H1 (cell line): Measurements from ENCODE around the gene RABL6. TPM values are rescaled to one million over a fixed set of nuclear protein-coding genes. Genes with fewer than 3 reads are reported as not detected.

Experiments
- CTCF ChIA-PET: fragments of 300-600 bp; sonication (Branson Sonifier 250); formaldehyde crosslinking; loops from one replicate; lab custom pipeline; 2021; ENCODE audit not compliant: partially characterized antibody; lab: Charles Lee
- POLR2A ChIA-PET: fragments of 300-600 bp; sonication (Branson Sonifier 250); formaldehyde crosslinking; loops from one replicate; lab custom pipeline; 2021; ENCODE audit warnings: inconsistent platforms; ENCODE audit not compliant: partially characterized antibody; lab: Charles Lee
- DNase-seq, 2 experiments: peaks; one replicate each; pipeline versions ENCODE4 v3.0.0 to v3.0.0-alpha.2; 2010 to 2022; ENCODE audit warnings: low spot score in 2 of 2, low read depth in 1 of 2, mixed read lengths in 1 of 2
- FAIRE-seq: peaks from 2 replicates; lab custom pipeline; 2011; peaks lifted over from hg19 to GRCh38; lab: Jason Lieb, UNC
- H2AFZ ChIP-seq: 2 replicates; pipeline ENCODE4 v1.8.1; 2012; ENCODE audit warnings: low read length, inconsistent platforms
- H2AK5ac ChIP-seq: 2 replicates; pipeline ENCODE4 v1.6.1; 2013; ENCODE audit warnings: low read depth, low read length
- H2BK120ac ChIP-seq: replicated peaks from 2 replicates; pipeline ENCODE3; 2013; ENCODE audit warnings: low read depth, low read length, inconsistent platforms
- H2BK12ac ChIP-seq: 2 replicates; pipeline ENCODE4 v1.6.1; 2013; ENCODE audit warnings: low read depth, low read length
- H2BK15ac ChIP-seq: 2 replicates; pipeline ENCODE4 v1.6.1; 2013; ENCODE audit warnings: low read length
- H2BK20ac ChIP-seq: 2 replicates; pipeline ENCODE4 v1.6.1; 2013; ENCODE audit warnings: low read length
- H2BK5ac ChIP-seq: 2 replicates; pipeline ENCODE4 v1.6.1; 2013; ENCODE audit warnings: low read depth, low read length
- H3K14ac ChIP-seq: 2 replicates; pipeline ENCODE4 v1.6.1; 2013; ENCODE audit warnings: inconsistent platforms; ENCODE audit not compliant: insufficient read length
- H3K18ac ChIP-seq: 2 replicates; pipeline ENCODE4 v1.6.1; 2013; ENCODE audit warnings: low read length; ENCODE audit errors: extremely low read depth
- H3K23ac ChIP-seq: 2 replicates; pipeline ENCODE4 v1.6.1; 2013; ENCODE audit warnings: inconsistent platforms; ENCODE audit not compliant: insufficient read length
- H3K23me2 ChIP-seq: 2 replicates; pipeline ENCODE4 v1.6.1; 2013; ENCODE audit warnings: low read depth, low read length
- H3K27ac ChIP-seq: 2 replicates; pipeline ENCODE4 v1.6.1; 2011; ENCODE audit warnings: low read depth, low read length, inconsistent platforms
- H3K27me3 ChIP-seq, 4 experiments: replicated peaks in 1 of 4; 1 replicate in 1 of 4; 2 replicates in 3 of 4; pipeline versions ENCODE4 v1.6.1 to v1.8.1; 2011 to 2013; ENCODE audit warnings: low read length in 3 of 4, mild to moderate bottlenecking in 3 of 4, inconsistent platforms in 2 of 4, mixed read lengths in 2 of 4, moderate library complexity in 1 of 4; ENCODE audit not compliant: control insufficient read depth in 3 of 4, insufficient read depth in 3 of 4; ENCODE audit errors: extremely low read depth in 1 of 4
- H3K36me3 ChIP-seq, 4 experiments: 2 replicates each; pipeline versions ENCODE4 v1.6.1 to v1.8.1; 2011 to 2013; ENCODE audit warnings: mild to moderate bottlenecking in 4 of 4, low read length in 3 of 4, moderate library complexity in 2 of 4, control low read depth in 1 of 4, inconsistent platforms in 1 of 4; ENCODE audit not compliant: insufficient read depth in 4 of 4, control insufficient read depth in 2 of 4
- H3K4ac ChIP-seq: replicated peaks from 2 replicates; pipeline ENCODE3; 2013; ENCODE audit warnings: low read length, low read depth, mixed read lengths, inconsistent platforms; ENCODE audit not compliant: insufficient read length
- H3K4me1 ChIP-seq, 4 experiments: replicated peaks in 1 of 4; 1 replicate in 1 of 4; 2 replicates in 3 of 4; pipeline versions ENCODE4 v1.6.1 to v1.8.1; 2011 to 2013; ENCODE audit warnings: low read length in 3 of 4, inconsistent platforms in 2 of 4, mixed read lengths in 1 of 4; ENCODE audit not compliant: insufficient read depth in 4 of 4, control insufficient read depth in 3 of 4
- H3K4me2 ChIP-seq, 2 experiments: 2 replicates each; pipeline versions ENCODE4 v1.6.1 to v1.8.1; 2011 to 2013; ENCODE audit warnings: low read depth in 2 of 2, low read length in 2 of 2, control low read depth in 1 of 2, inconsistent platforms in 1 of 2, mild to moderate bottlenecking in 1 of 2; ENCODE audit not compliant: insufficient read depth in 1 of 2
- H3K4me3 ChIP-seq, 4 experiments: fragments of 200-600, 300-600 bp in 1 of 4; sonication (generic), shearing (Covaris generic), sonication (Bioruptor Twin) in 1 of 4; 2 replicates each; pipeline versions ENCODE4 v1.5.1 to v1.8.1; 2011 to 2016; ENCODE audit warnings: low read length in 4 of 4, low read depth in 3 of 4, control low read depth in 2 of 4, inconsistent platforms in 2 of 4, mild to moderate bottlenecking in 2 of 4, mixed read lengths in 1 of 4, moderate library complexity in 1 of 4; ENCODE audit not compliant: insufficient read depth in 2 of 4; ENCODE audit errors: extremely low read depth in 1 of 4
- H3K56ac ChIP-seq: replicated peaks from 2 replicates; pipeline ENCODE3; 2013; ENCODE audit warnings: low read depth, mild to moderate bottlenecking, mixed read lengths, low read length, inconsistent platforms; ENCODE audit not compliant: insufficient read length
- H3K79me1 ChIP-seq: 2 replicates; pipeline ENCODE4 v1.6.1; 2013; ENCODE audit warnings: low read depth, low read length, control low read depth
- H3K79me2 ChIP-seq, 2 experiments: 2 replicates each; pipeline versions ENCODE4 v1.6.1 to v1.8.1; 2012 to 2013; ENCODE audit warnings: low read length in 2 of 2, mild to moderate bottlenecking in 2 of 2, inconsistent platforms in 1 of 2; ENCODE audit not compliant: insufficient read depth in 2 of 2, control insufficient read depth in 1 of 2
- H3K9ac ChIP-seq, 4 experiments: replicated peaks in 1 of 4; 1 replicate in 1 of 4; 2 replicates in 3 of 4; pipeline versions ENCODE4 v1.6.1 to v1.8.1; 2011 to 2013; ENCODE audit warnings: low read depth in 3 of 4, low read length in 3 of 4, control low read depth in 2 of 4, mild to moderate bottlenecking in 2 of 4, moderate library complexity in 2 of 4, inconsistent platforms in 1 of 4; ENCODE audit errors: extremely low read depth in 1 of 4
- H3K9me3 ChIP-seq, 2 experiments: 2 replicates each; pipeline versions ENCODE4 v1.6.1 to v1.8.1; 2012 to 2013; ENCODE audit warnings: mild to moderate bottlenecking in 2 of 2, moderate library complexity in 2 of 2, control low read depth in 1 of 2, inconsistent platforms in 1 of 2, low read depth in 1 of 2, low read length in 1 of 2, mixed read lengths in 1 of 2; ENCODE audit not compliant: insufficient read depth in 2 of 2
- H4K20me1 ChIP-seq, 2 experiments: replicated peaks in 1 of 2; 2 replicates each; pipeline versions ENCODE3 to v1.8.1; 2011 to 2013; ENCODE audit warnings: inconsistent platforms in 2 of 2, low read length in 2 of 2, mild to moderate bottlenecking in 1 of 2; ENCODE audit not compliant: insufficient read depth in 2 of 2, control insufficient read depth in 1 of 2
- H4K5ac ChIP-seq: 2 replicates; pipeline ENCODE4 v1.6.1; 2013; ENCODE audit warnings: low read length, low read depth, mixed read lengths, inconsistent platforms; ENCODE audit not compliant: insufficient read length
- H4K8ac ChIP-seq: 2 replicates; pipeline ENCODE4 v1.8.0; 2013; ENCODE audit warnings: mild to moderate bottlenecking, moderate library complexity, low read length, inconsistent platforms; ENCODE audit not compliant: insufficient read depth; ENCODE audit errors: extremely low read depth
- H4K91ac ChIP-seq: replicated peaks from 2 replicates; pipeline ENCODE3; 2013; ENCODE audit warnings: low read length, mixed read lengths, inconsistent platforms; ENCODE audit not compliant: insufficient read length
- BCL11A ChIP-seq, 2 experiments: IDR thresholded peaks; one replicate each; pipeline ENCODE4 v1.6.1; 2011; ENCODE audit warnings: low read depth in 2 of 2, low read length in 2 of 2, mild to moderate bottlenecking in 2 of 2
- CHD1 ChIP-seq: IDR thresholded peaks from 2 replicates; pipeline ENCODE4 v1.6.1; 2012; ENCODE audit warnings: low read depth, low read length, improper control_type of control experiment
- EP300 ChIP-seq, 2 experiments: IDR thresholded peaks; 1 replicate in 1 of 2; 2 replicates in 1 of 2; pipeline ENCODE4 v1.6.1; 2011 to 2012; ENCODE audit warnings: low read depth in 2 of 2, low read length in 2 of 2, mild to moderate bottlenecking in 2 of 2, borderline replicate concordance in 1 of 2, inconsistent platforms in 1 of 2, moderate library complexity in 1 of 2
- JUN ChIP-seq: IDR thresholded peaks from 2 replicates; pipeline ENCODE4 v1.6.1; 2011; ENCODE audit warnings: low read depth, mild to moderate bottlenecking, improper control_type of control experiment, low read length
- RAD21 ChIP-seq, 2 experiments: IDR thresholded peaks in 1 of 2; conservative IDR thresholded peaks in 1 of 2; 2 replicates each; pipeline ENCODE4 v1.6.1; 2011; ENCODE audit warnings: low read depth in 2 of 2, low read length in 2 of 2, improper control_type of control experiment in 1 of 2, inconsistent platforms in 1 of 2, mild to moderate bottlenecking in 1 of 2, moderate library complexity in 1 of 2
- RNF2 ChIP-seq: fragments of 200-900, 300-1000 bp; sonication (generic); IDR thresholded peaks from 2 replicates; pipeline ENCODE4 v1.7.1; 2016; ENCODE audit warnings: borderline replicate concordance, low read depth, mild to moderate bottlenecking, antibody characterized with exemption, low read length; ENCODE audit not compliant: poor library complexity, severe bottlenecking; ENCODE audit errors: missing control alignments
- SP2 ChIP-seq: IDR thresholded peaks from 2 replicates; pipeline ENCODE4 v1.6.1; 2012; ENCODE audit warnings: mild to moderate bottlenecking, low read length, inconsistent platforms
- TAF7 ChIP-seq: optimal IDR thresholded peaks from 2 replicates; pipeline ENCODE3; 2011; ENCODE audit warnings: low read depth, mild to moderate bottlenecking, inconsistent platforms, low read length, moderate library complexity, borderline replicate concordance
- WGBS, 2 experiments: shearing (Covaris generic) in 1 of 2; methylation state at CpG; one replicate each; pipeline versions ENCODE4 v1.1.6 to v1.1.7; 2013 to 2015; ENCODE audit warnings: low lambda C conversion rate in 2 of 2, mixed read lengths in 2 of 2, inconsistent platforms in 1 of 2, low coverage in 1 of 2, missing lambda C conversion rate in 1 of 2; ENCODE audit not compliant: insufficient replicate concordance in 2 of 2, insufficient coverage in 1 of 2, insufficient read length in 1 of 2; ENCODE audit errors: extremely low coverage in 1 of 2, missing lambda C conversion rate in 1 of 2; 5-methylcytosine and 5-hydroxymethylcytosine counted together
- polyA plus RNA-seq, 7 experiments: library from polyadenylated mRNA; depleted of rRNA in 3 of 7; stranded (reverse) in 5 of 7; unstranded in 2 of 7; fragments of >200 nt in 5 of 7; fragments of 200-250 nt in 2 of 7; gene quantifications; 1 replicate in 5 of 7; 2 replicates in 1 of 7; 4 replicates in 1 of 7; pipeline versions ENCODE4 v1.2.1 to v1.2.3, GENCODE V29; 2011 to 2013; ENCODE audit warnings: missing spikeins in 2 of 7, mixed read lengths in 2 of 7
- total RNA-seq: library from RNA; stranded (reverse); fragmentation: NEBNext Ultra II Directional; extraction: Animal tissue kit (Norgen Biotek cat#: 25700); gene quantifications from 2 replicates; pipeline ENCODE4 v1.2.1, GENCODE V29; 2021
- TF ChIP-seq, protein P1 (sequence below): IDR thresholded peaks from 2 replicates; pipeline ENCODE4 v1.6.1; 2011; ENCODE audit warnings: low read length, improper control_type of control experiment

RABL6 gene
- total and polyA plus RNA-seq, 2 of the 8 experiments (the other 6 are each of a cell fraction or from before 2014, with no cell fraction given) = 70.1 to 130 TPM

DNA sequence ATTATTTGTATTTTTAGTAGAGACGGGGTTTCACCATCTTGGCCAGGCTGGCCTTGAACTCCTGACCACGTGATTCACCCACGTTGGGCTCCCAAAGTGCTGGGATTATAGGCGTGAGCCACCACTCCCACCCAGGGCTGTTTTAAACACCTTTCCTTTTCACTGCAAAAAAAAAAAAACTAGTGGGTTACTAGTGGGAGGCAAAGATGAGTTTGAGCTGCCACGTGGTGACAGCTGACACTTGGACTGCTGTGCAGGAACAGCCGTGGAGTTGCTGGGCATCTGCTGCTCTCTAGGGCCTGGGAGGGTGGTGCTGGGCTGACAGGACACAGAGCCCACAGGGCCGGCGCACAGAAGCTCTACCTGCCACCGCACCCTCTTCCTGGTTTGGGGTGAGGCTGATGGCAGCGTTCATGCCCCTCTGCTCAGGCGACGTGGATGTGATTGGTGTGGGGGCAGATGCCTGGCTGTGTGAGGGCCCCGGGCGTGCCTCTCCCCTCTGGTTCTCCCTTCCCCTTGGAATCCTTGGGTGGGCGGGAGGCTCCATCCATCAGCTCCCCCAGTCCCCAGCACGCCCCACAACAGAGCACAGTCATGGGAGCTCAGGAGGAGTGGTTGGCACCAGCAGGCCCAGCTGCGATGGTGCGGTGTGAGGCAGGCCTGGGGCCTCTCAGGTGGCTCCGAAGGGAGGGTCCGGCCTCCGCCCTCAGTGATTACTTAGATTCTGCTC, 16.9 kb downstream of the RABL6 start:
- no peak overlapping the region for H3K4ac ChIP-seq
- H3K4me3 ChIP-seq = no peak overlapping the region
- H2AFZ ChIP-seq = no peak overlapping the region
- H3K36me3 ChIP-seq = peaks cover 9 to 33% (median 24%) of the 10 kb centered on the region in 4 experiments
- H4K8ac ChIP-seq = peak overlapping the region; percentile 25; the same call in 1 of the 2 replicates
- 0 out of 7 replicates have a peak, but pooled peaks cover 0 to 2% (median 0%) of the 10 kb centered on the region in 4 experiments for H3K27me3 ChIP-seq
- no peaks in the 10 kb centered on the region for H3K9me3 ChIP-seq
- ChIA-PET POLR2A (interaction anchor here (1.0 to 10.8 kb wide), 3 partner anchors 17 to 24 kb away, joined by 4 to 96 read pairs (median 44); partner anchors contain the start of genes AJM1 and RABL6), CTCF (interaction anchor here (0.6 to 17.4 kb wide), 6 partner anchors 12 to 102 kb away, joined by 3 to 131 read pairs (median 4); partner anchors contain the start of gene AJM1)
- no peak overlapping the region for H3K4me2 ChIP-seq
- no peak overlapping the region for H3K9ac ChIP-seq
- peaks cover 19 to 40% of the 10 kb centered on the region in 2 experiments for H4K20me1 ChIP-seq
- H2BK12ac ChIP-seq = no peak overlapping the region
- peaks cover 7% of the 10 kb centered on the region for H3K23me2 ChIP-seq
- peaks cover 12% of the 10 kb centered on the region for H3K79me1 ChIP-seq
- peaks cover 0 to 9% of the 10 kb centered on the region in 2 experiments; a peak in 2 of 4 replicates for H3K79me2 ChIP-seq
- no peak overlapping the region for H3K14ac ChIP-seq
- no peak overlapping the region for H2BK15ac ChIP-seq
- H3K56ac ChIP-seq = no peak overlapping the region
- DNase-seq = no peak
- H2BK20ac ChIP-seq = no peak overlapping the region
- WGBS, 2 experiments = 94% methylated on average over 20 of the region's 21 CpGs; no CpG with 5 or more reads in 1 of the 2 experiments
- H2BK120ac ChIP-seq = no peak overlapping the region
- FAIRE-seq = no peak
- H3K27ac ChIP-seq = no peak overlapping the region
- peaks cover 0 to 11% (median 5%) of the 10 kb centered on the region in 4 experiments; a peak in 4 of 7 replicates for H3K4me1 ChIP-seq
- no peak overlapping the region for H3K18ac ChIP-seq
- H2BK5ac ChIP-seq = no peak overlapping the region
- H4K5ac ChIP-seq = no peak overlapping the region
- H2AK5ac ChIP-seq = no peak overlapping the region
- no peak overlapping the region for H3K23ac ChIP-seq
- no peak overlapping the region for H4K91ac ChIP-seq
- TF ChIP-seq EP300 (IDR thresholded peaks at IDR 0.05; ENCODE audit: borderline replicate concordance in 1 of 2, low read depth in 2 of 2, low read length in 2 of 2) = no peak
- no peak for TF ChIP-seq JUN
- TF ChIP-seq, protein P1, sequence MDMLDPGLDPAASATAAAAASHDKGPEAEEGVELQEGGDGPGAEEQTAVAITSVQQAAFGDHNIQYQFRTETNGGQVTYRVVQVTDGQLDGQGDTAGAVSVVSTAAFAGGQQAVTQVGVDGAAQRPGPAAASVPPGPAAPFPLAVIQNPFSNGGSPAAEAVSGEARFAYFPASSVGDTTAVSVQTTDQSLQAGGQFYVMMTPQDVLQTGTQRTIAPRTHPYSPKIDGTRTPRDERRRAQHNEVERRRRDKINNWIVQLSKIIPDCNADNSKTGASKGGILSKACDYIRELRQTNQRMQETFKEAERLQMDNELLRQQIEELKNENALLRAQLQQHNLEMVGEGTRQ = no peak
- no peak for TF ChIP-seq RAD21 (IDR thresholded peaks at IDR 0.05 in 1 of 2, conservative IDR thresholded peaks at IDR 0.05 in 1 of 2; ENCODE audit: low read depth in 2 of 2, low read length in 2 of 2)
- TF ChIP-seq CHD1 = no peak
- no peak for TF ChIP-seq TAF7
- no peak for TF ChIP-seq SP2
- no peak for TF ChIP-seq BCL11A (IDR thresholded peaks at IDR 0.05; ENCODE audit: low read depth in 2 of 2, low read length in 2 of 2)
- no peak for TF ChIP-seq RNF2
